K562 (cell line): ENCODE results near the gene ARSK. TPM values are rescaled to one million over a fixed set of nuclear protein-coding genes. Genes with fewer than 3 reads are reported as not detected.

Experiments
- SMAD4 ChIP-seq: fragments of 250-450 bp; sonication (Bioruptor Pico); conservative IDR thresholded peaks from 2 replicates; pipeline ENCODE4 v1.8.0; 2021; ENCODE audit warnings: inconsistent platforms, mild to moderate bottlenecking, moderate library complexity
- U2AF2 ChIP-seq: fragments of 200-400 bp; formaldehyde crosslinking; optimal IDR thresholded peaks from 2 replicates; pipeline ENCODE3; 2017; ENCODE audit warnings: low read depth, mild to moderate bottlenecking, low read length
- ZNF212 ChIP-seq: fragments of 450-650 bp; formaldehyde crosslinking; IDR thresholded peaks from 2 replicates; pipeline ENCODE4 v1.4.0; 2020; ENCODE audit warnings: mild to moderate bottlenecking
- ZNF24 ChIP-seq: fragments of 450-650 bp; IDR thresholded peaks from 2 replicates; pipeline ENCODE4 v1.6.1; 2016
- polyA plus RNA-seq, 8 experiments: library from polyadenylated mRNA; depleted of rRNA in 4 of 8; stranded (reverse) in 5 of 8; unstranded in 3 of 8; fragments of >200 nt; fragmentation: Nextera tagmentation in 2 of 8; fragmentation: Illumina TruSeq in 1 of 8; extraction: Ambion mirVana in 2 of 8; extraction: Trizol in 1 of 8; gene quantifications; 2 replicates each; pipeline versions ENCODE4 v1.2.1 to v1.2.3, GENCODE V29; 2011 to 2014; ENCODE audit warnings: inconsistent platforms in 1 of 8, missing spikeins in 1 of 8
- total RNA-seq, 7 experiments: library from RNA; depleted of rRNA in 6 of 7; stranded (reverse); fragments of >200 nt in 6 of 7; fragmentation: Illumina TruSeq in 2 of 7; extraction: Trizol in 2 of 7; gene quantifications; 2 replicates each; pipeline versions ENCODE4 v1.2.1 to v1.2.3, GENCODE V29; 2011 to 2021; ENCODE audit warnings: low replicate concordance in 1 of 7
- TF ChIP-seq, protein P1 (sequence below), 2 experiments: fragments of 450-650 bp in 1 of 2; sonication (generic) in 1 of 2; formaldehyde crosslinking in 1 of 2; IDR thresholded peaks; 2 replicates each; pipeline versions ENCODE4 v1.7.1 to v1.9.0; 2016 to 2022; ENCODE audit warnings: inconsistent platforms in 1 of 2, mild to moderate bottlenecking in 1 of 2, missing genetic modification reagents in 1 of 2
- TF ChIP-seq, protein P2 (sequence below): sonication (generic); formaldehyde crosslinking; IDR thresholded peaks from 2 replicates; pipeline ENCODE4 v1.9.0; 2022; ENCODE audit warnings: mild to moderate bottlenecking, missing genetic modification reagents
- TF ChIP-seq, protein P3 (sequence below): fragments of 450-650 bp; IDR thresholded peaks from 2 replicates; pipeline ENCODE4 v1.6.1; 2016; ENCODE audit warnings: low read depth
- TF ChIP-seq, protein P4 (sequence below): sonication (generic); formaldehyde crosslinking; IDR thresholded peaks from 2 replicates; pipeline ENCODE4 v1.8.0; 2022; ENCODE audit warnings: missing genetic modification reagents, mild to moderate bottlenecking, borderline replicate concordance

ARSK gene
- total and polyA plus RNA-seq, 9 of the 15 experiments (the other 6 are each of a cell fraction or from before 2014, with no cell fraction given): 2.7 to 9.4 (median 7.1) TPM

DNA sequence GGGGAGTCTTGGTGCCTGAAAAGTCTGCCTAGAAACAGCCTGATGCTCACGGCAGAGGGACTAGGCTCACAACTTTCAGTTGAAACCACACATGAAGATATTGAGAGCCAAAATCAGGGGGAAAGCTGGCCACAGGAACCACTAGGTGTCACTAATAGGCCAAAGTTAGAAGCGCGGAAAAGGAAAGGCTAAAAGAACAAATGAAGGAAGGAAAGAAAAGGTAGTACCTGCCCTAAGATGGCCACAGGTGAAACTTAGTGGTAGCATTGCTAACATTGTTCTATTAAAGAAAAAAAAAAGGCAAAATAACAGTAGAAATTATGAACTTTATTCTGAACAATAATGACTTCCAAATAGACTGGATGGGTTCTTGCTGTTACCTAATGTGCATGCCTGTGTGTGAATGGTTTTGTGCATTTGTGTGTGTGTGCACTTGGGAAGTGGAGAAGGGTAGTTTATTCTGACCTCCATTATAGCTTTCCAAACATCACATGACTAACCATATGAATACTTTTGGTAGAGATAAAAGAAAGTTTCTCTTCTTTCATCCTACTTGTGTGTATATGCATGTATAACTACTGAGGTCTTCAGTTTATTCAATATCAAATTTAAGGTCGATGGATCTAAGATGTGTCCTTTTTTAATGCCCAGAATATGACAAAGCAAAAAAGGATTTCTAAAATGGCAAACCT, 89.6 kb downstream of the ARSK start (continued):
- TF ChIP-seq, protein P1, sequence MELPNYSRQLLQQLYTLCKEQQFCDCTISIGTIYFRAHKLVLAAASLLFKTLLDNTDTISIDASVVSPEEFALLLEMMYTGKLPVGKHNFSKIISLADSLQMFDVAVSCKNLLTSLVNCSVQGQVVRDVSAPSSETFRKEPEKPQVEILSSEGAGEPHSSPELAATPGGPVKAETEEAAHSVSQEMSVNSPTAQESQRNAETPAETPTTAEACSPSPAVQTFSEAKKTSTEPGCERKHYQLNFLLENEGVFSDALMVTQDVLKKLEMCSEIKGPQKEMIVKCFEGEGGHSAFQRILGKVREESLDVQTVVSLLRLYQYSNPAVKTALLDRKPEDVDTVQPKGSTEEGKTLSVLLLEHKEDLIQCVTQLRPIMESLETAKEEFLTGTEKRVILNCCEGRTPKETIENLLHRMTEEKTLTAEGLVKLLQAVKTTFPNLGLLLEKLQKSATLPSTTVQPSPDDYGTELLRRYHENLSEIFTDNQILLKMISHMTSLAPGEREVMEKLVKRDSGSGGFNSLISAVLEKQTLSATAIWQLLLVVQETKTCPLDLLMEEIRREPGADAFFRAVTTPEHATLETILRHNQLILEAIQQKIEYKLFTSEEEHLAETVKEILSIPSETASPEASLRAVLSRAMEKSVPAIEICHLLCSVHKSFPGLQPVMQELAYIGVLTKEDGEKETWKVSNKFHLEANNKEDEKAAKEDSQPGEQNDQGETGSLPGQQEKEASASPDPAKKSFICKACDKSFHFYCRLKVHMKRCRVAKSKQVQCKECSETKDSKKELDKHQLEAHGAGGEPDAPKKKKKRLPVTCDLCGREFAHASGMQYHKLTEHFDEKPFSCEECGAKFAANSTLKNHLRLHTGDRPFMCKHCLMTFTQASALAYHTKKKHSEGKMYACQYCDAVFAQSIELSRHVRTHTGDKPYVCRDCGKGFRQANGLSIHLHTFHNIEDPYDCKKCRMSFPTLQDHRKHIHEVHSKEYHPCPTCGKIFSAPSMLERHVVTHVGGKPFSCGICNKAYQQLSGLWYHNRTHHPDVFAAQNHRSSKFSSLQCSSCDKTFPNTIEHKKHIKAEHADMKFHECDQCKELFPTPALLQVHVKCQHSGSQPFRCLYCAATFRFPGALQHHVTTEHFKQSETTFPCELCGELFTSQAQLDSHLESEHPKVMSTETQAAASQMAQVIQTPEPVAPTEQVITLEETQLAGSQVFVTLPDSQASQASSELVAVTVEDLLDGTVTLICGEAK (IDR thresholded peaks at IDR 0.05): 0 out of 2 replicates have a peak, but pooled peaks have one; percentile 17
- TF ChIP-seq, protein P1 (CRISPR knock-in tag; IDR thresholded peaks at IDR 0.05): no peak
- TF ChIP-seq U2AF2: no peak
- TF ChIP-seq ZNF212 (CRISPR knock-in tag): no peak
- TF ChIP-seq ZNF24: peak; percentile 98
- no peak for TF ChIP-seq SMAD4 (CRISPR knock-in tag)
- TF ChIP-seq, protein P2, sequence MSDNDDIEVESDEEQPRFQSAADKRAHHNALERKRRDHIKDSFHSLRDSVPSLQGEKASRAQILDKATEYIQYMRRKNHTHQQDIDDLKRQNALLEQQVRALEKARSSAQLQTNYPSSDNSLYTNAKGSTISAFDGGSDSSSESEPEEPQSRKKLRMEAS (CRISPR knock-in tag): no peak
- TF ChIP-seq, protein P3, sequence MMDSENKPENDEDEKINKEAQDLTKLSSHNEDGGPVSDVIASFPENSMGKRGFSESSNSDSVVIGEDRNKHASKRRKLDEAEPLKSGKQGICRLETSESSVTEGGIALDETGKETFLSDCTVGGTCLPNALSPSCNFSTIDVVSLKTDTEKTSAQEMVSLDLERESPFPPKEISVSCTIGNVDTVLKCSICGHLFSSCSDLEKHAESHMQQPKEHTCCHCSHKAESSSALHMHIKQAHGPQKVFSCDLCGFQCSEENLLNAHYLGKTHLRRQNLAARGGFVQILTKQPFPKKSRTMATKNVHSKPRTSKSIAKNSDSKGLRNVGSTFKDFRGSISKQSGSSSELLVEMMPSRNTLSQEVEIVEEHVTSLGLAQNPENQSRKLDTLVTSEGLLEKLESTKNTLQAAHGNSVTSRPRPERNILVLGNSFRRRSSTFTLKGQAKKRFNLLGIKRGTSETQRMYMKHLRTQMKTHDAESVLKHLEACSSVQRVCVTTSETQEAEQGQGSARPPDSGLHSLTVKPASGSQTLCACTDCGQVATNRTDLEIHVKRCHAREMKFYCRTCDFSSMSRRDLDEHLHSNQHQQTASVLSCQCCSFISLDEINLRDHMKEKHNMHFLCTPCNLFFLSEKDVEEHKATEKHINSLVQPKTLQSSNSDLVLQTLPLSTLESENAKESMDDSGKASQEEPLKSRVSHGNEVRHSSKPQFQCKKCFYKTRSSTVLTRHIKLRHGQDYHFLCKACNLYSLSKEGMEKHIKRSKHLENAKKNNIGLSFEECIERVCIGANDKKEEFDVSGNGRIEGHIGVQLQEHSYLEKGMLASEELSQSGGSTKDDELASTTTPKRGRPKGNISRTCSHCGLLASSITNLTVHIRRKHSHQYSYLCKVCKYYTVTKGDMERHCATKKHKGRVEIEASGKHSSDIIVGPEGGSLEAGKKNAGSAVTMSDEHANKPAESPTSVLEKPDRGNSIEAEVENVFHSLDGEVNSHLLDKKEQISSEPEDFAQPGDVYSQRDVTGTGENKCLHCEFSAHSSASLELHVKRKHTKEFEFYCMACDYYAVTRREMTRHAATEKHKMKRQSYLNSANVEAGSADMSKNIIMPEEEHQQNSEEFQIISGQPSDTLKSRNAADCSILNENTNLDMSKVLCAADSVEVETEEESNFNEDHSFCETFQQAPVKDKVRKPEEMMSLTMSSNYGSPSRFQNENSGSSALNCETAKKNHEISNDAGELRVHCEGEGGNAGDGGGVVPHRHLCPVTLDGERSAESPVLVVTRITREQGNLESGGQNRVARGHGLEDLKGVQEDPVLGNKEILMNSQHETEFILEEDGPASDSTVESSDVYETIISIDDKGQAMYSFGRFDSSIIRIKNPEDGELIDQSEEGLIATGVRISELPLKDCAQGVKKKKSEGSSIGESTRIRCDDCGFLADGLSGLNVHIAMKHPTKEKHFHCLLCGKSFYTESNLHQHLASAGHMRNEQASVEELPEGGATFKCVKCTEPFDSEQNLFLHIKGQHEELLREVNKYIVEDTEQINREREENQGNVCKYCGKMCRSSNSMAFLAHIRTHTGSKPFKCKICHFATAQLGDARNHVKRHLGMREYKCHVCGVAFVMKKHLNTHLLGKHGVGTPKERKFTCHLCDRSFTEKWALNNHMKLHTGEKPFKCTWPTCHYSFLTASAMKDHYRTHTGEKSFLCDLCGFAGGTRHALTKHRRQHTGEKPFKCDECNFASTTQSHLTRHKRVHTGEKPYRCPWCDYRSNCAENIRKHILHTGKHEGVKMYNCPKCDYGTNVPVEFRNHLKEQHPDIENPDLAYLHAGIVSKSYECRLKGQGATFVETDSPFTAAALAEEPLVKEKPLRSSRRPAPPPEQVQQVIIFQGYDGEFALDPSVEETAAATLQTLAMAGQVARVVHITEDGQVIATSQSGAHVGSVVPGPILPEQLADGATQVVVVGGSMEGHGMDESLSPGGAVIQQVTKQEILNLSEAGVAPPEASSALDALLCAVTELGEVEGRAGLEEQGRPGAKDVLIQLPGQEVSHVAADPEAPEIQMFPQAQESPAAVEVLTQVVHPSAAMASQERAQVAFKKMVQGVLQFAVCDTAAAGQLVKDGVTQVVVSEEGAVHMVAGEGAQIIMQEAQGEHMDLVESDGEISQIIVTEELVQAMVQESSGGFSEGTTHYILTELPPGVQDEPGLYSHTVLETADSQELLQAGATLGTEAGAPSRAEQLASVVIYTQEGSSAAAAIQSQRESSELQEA: no peak
- TF ChIP-seq, protein P4, sequence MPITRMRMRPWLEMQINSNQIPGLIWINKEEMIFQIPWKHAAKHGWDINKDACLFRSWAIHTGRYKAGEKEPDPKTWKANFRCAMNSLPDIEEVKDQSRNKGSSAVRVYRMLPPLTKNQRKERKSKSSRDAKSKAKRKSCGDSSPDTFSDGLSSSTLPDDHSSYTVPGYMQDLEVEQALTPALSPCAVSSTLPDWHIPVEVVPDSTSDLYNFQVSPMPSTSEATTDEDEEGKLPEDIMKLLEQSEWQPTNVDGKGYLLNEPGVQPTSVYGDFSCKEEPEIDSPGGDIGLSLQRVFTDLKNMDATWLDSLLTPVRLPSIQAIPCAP (CRISPR knock-in tag): no peak
